ENCODE data around the gene ANKFY1. TPM values are rescaled to one million over a fixed set of nuclear protein-coding genes. Genes with fewer than 3 reads are reported as not detected.

ANKFY1 gene
- total and polyA plus RNA-seq, 2 donors (not counting 3 experiments of a cell fraction or from before 2014, with no cell fraction given) = 30.6 to 51.1 TPM

DNA sequence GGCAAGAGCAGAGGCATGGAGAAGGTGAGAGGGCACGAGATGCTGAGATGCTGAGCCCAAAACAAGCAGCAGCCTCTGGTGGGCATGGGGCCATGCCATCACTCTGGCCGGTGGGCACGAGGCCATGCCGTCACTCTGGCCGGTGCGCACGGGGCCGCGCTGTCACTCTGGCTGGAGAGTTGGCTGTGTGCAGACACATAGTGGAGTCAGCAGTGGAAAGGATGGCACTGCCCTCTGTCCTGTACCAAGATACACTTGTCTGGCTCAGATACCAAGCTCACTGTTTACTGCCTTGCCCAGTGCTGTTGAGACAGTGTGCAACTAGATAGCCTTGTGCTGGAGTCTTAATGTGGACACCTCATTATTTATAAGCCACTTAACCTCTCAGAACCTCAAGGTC is 75.7 kb downstream of the ANKFY1 start:
- dilution Hi-C loops (cut with MboI; ENCODE audit: extremely low pct_ligation_motif_present, low sequenced_read_pairs) (no loop called here), intact Hi-C loops (cut with micrococcal nuclease) (no loop called here)
- H3K9me3 ChIP-seq (replicated peaks; ENCODE audit: control insufficient read depth, insufficient read depth, low read length) = no peaks in the 10 kb centered on the region
- no peaks in the 10 kb centered on the region for H3K79me2 ChIP-seq (ENCODE audit: control insufficient read depth, insufficient read depth, low read length)
- H4K20me1 ChIP-seq (replicated peaks; ENCODE audit: control insufficient read depth, extremely low read depth, insufficient read depth, low read length) = no peaks in the 10 kb centered on the region
- H3K4me1 ChIP-seq (ENCODE audit: control insufficient read depth, extremely low read depth, insufficient read depth, low read length) = peaks cover 13% of the 10 kb centered on the region
- H3K27me3 ChIP-seq (ENCODE audit: control insufficient read depth in 2 of 2, insufficient read depth in 2 of 2, low read length in 2 of 2) = no peaks in the 10 kb centered on the region
- no peak overlapping the region for H2AFZ ChIP-seq (ENCODE audit: low read depth, low read length)
- no peak overlapping the region for H3K9ac ChIP-seq (replicated peaks; ENCODE audit: extremely low read depth, insufficient read depth, low read length)
- ChIA-PET CTCF (interaction anchor here (4.8 kb wide), 1 partner anchor 12 kb away, joined by 42 read pairs; no protein-coding TSS in a partner anchor), POLR2A (interaction anchor here (0.7 kb wide), 1 partner anchor 225 kb away, joined by 8 read pairs; no protein-coding TSS in a partner anchor)
- no peak for FAIRE-seq
- DNase-seq (ENCODE audit: low read depth, low spot score) = no peak
- BruUV-seq (replicated peaks) = no TSS peak
- peaks cover 7 to 17% of the 10 kb centered on the region in 2 experiments for H3K36me3 ChIP-seq (ENCODE audit: control insufficient read depth in 2 of 2, extremely low read depth in 1 of 2, insufficient read depth in 2 of 2, low read length in 2 of 2)
- no peak overlapping the region for H3K27ac ChIP-seq (ENCODE audit: insufficient read depth, low read depth, low read length)
- no peak overlapping the region for H3K4me3 ChIP-seq (replicated peaks in 1 of 3; ENCODE audit: insufficient read depth in 1 of 3, low read depth in 1 of 3, low read length in 3 of 3)
- H3K9me1 ChIP-seq (replicated peaks; ENCODE audit: control insufficient read depth, extremely low read depth, insufficient read depth, low read length) = no peaks in the 10 kb centered on the region
- no peak overlapping the region for H3K4me2 ChIP-seq (ENCODE audit: insufficient read depth, low read length)
- TF ChIP-seq EZH2 (IDR thresholded peaks at IDR 0.05; ENCODE audit: borderline replicate concordance, low read depth, low read length, severe bottlenecking) (no peak), POLR2A (IDR thresholded peaks at IDR 0.05; ENCODE audit: low read depth, low read length) (no peak), JUN (IDR thresholded peaks at IDR 0.05; ENCODE audit: borderline replicate concordance, insufficient read depth, insufficient read length, low read depth) (no peak), POLR2AphosphoS5 (IDR thresholded peaks at IDR 0.05; ENCODE audit: insufficient read depth, low read depth, low read length) (no peak), MYC (IDR thresholded peaks at IDR 0.05; ENCODE audit: low read depth, low read length) (no peak), GATA2 (IDR thresholded peaks at IDR 0.05; ENCODE audit: insufficient read depth, insufficient read length, low read depth, low read length) (no peak), FOS (IDR thresholded peaks at IDR 0.05; ENCODE audit: borderline replicate concordance, insufficient read depth, low read length) (no peak)
- TF ChIP-seq, protein P1, sequence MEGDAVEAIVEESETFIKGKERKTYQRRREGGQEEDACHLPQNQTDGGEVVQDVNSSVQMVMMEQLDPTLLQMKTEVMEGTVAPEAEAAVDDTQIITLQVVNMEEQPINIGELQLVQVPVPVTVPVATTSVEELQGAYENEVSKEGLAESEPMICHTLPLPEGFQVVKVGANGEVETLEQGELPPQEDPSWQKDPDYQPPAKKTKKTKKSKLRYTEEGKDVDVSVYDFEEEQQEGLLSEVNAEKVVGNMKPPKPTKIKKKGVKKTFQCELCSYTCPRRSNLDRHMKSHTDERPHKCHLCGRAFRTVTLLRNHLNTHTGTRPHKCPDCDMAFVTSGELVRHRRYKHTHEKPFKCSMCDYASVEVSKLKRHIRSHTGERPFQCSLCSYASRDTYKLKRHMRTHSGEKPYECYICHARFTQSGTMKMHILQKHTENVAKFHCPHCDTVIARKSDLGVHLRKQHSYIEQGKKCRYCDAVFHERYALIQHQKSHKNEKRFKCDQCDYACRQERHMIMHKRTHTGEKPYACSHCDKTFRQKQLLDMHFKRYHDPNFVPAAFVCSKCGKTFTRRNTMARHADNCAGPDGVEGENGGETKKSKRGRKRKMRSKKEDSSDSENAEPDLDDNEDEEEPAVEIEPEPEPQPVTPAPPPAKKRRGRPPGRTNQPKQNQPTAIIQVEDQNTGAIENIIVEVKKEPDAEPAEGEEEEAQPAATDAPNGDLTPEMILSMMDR (IDR thresholded peaks at IDR 0.05; ENCODE audit: extremely low read depth in 1 of 2, insufficient read depth in 1 of 2, low read depth in 1 of 2, low read length in 2 of 2) = no peak

Data from endothelial cell of umbilical vein (primary cell).